Stimulated activated naive CD8-positive, alpha-beta T cell treated with anti-CD3 and anti-CD28 coated beads, Interleukin-15, Interleukin-2, amounts not matched to agents 100 U/mL and 50 U/mL, for 24 hours (primary cell): ENCODE results near the gene TRPM2.

Experiments
- ATAC-seq: fragments of 150-1000 bp; cut with Tn5 transposase; one replicate; pipeline ENCODE4 v1.10.0; 2021
- DNase-seq: peaks from one replicate; pipeline ENCODE4 v3.0.0; 2021

The TRPM2 gene

GRCh38 chr21:44431300-44431699 is 77.9 kb downstream of the TRPM2 start:
- ATAC-seq: no peak
- DNase-seq: no peak

- ATAC-seq: no peak
- no peak for DNase-seq
Measured at GRCh38 chr21:44432841-44433790, 79.7 kb downstream of the TRPM2 start.

GRCh38 chr21:44433791-44434567 is 80.6 kb downstream of the TRPM2 start:
- no peak for ATAC-seq
- no peak for DNase-seq

- DNase-seq (peak; percentile 1), ATAC-seq (no peak)
Measured at GRCh38 chr21:44434568-44434925, 81.1 kb downstream of the TRPM2 start.

- ATAC-seq: no peak
- peak; percentile 0 for DNase-seq
Measured at GRCh38 chr21:44434936-44435635, 81.7 kb downstream of the TRPM2 start.

GRCh38 chr21:44436111-44436611 is 82.7 kb downstream of the TRPM2 start:
- no peak for ATAC-seq

GRCh38 chr21:44436958-44437357 is 83.5 kb downstream of the TRPM2 start:
- ATAC-seq: no peak
- DNase-seq: no peak

More at GRCh38 chr21:44436111-44436611, 82.7 kb downstream of the TRPM2 start:
- DNase-seq: no peak

GRCh38 chr21:44437371-44437695 is 83.9 kb downstream of the TRPM2 start:
- DNase-seq: no peak
- no peak for ATAC-seq

- no peak for DNase-seq
- no peak for ATAC-seq
Measured at GRCh38 chr21:44437696-44438431, 84.4 kb downstream of the TRPM2 start.

GRCh38 chr21:44438531-44439210 is 85.2 kb downstream of the TRPM2 start:
- ATAC-seq: no peak
- DNase-seq: no peak

GRCh38 chr21:44439211-44439600 is 85.8 kb downstream of the TRPM2 start:
- DNase-seq (no peak), ATAC-seq (no peak)

- DNase-seq (no peak), ATAC-seq (no peak)
Measured at GRCh38 chr21:44440241-44441040, 87.0 kb downstream of the TRPM2 start.

- ATAC-seq (no peak), DNase-seq (no peak)
Measured at GRCh38 chr21:44441041-44441400, 87.6 kb downstream of the TRPM2 start.

- no peak for DNase-seq
- no peak for ATAC-seq
Measured at GRCh38 chr21:44441581-44442265, 88.3 kb downstream of the TRPM2 start.

GRCh38 chr21:44442266-44443125 is 89.1 kb downstream of the TRPM2 start:
- DNase-seq (no peak), ATAC-seq (no peak)

- no peak for DNase-seq
- no peak for ATAC-seq
Measured at GRCh38 chr21:44443291-44443890, 90.0 kb downstream of the TRPM2 start.

- no peak for DNase-seq
- no peak for ATAC-seq
Measured at GRCh38 chr21:44443891-44444285, 90.5 kb downstream of the TRPM2 start.

- DNase-seq (peak; percentile 15), ATAC-seq (no peak)
Measured at GRCh38 chr21:44444286-44444931, 91.0 kb downstream of the TRPM2 start.
